GM12878 (cell line): ENCODE data around the gene CACTIN. TPM values are rescaled to one million over a fixed set of nuclear protein-coding genes. Genes with fewer than 3 reads are reported as not detected.

Experiments
- ATAC-seq: fragments of 200-7000 bp; cut with Tn5 transposase; 3 replicates; pipeline ENCODE4 v1.9.1; 2020; ENCODE audit warnings: mild to moderate bottlenecking, moderate library complexity
- BruUV-seq: library from RNA; stranded (reverse); fragments of 400-500 nt; replicated peaks from 2 replicates; lab custom pipeline; 2021; lab: Mats Ljungman, UMichigan
- CTCF ChIA-PET: fragments of 300-600 bp; sonication (Branson Sonifier 250); formaldehyde crosslinking; extraction: SDS; loops from one replicate; lab custom pipeline; 2021; ENCODE audit warnings: inconsistent platforms; lab: Yijun Ruan, JAX
- POLR2A ChIA-PET: fragments of 350-600 bp; formaldehyde crosslinking; extraction: SDS; loops from one replicate; lab custom pipeline; 2021; ENCODE audit warnings: inconsistent platforms; lab: Charles Lee
- RAD21 ChIA-PET: fragments of 300-600 bp; sonication (Branson Sonifier 250); formaldehyde crosslinking; loops from one replicate; lab custom pipeline; 2023; ENCODE audit warnings: antibody characterized with exemption; ENCODE audit not compliant: unreplicated experiment; lab: Charles Lee
- SMC1A ChIA-PET: fragments of 300-600 bp; sonication (Branson Sonifier 250); formaldehyde crosslinking; loops from one replicate; lab custom pipeline; 2023; ENCODE audit not compliant: unreplicated experiment, uncharacterized antibody; lab: Charles Lee
- DNase-seq: peaks from one replicate; pipeline ENCODE4 v3.0.0-alpha.2; 2011; ENCODE audit warnings: low read depth, low spot score
- FAIRE-seq: peaks from 3 replicates; lab custom pipeline; 2011; peaks lifted over from hg19 to GRCh38; lab: Jason Lieb, UNC
- H2AFZ ChIP-seq: 2 replicates; pipeline ENCODE4 v1.6.0; 2011; ENCODE audit warnings: low read depth, low read length, control low read depth; ENCODE audit not compliant: control insufficient read depth
- H3K27ac ChIP-seq: 2 replicates; pipeline ENCODE4 v1.5.1; 2011; ENCODE audit warnings: control low read depth; ENCODE audit not compliant: control insufficient read depth, insufficient read depth
- H3K27me3 ChIP-seq, 2 experiments: replicated peaks in 1 of 2; 2 replicates each; pipeline versions ENCODE4 v1.6.0 to v1.6.1; 2011; ENCODE audit warnings: low read length in 1 of 2; ENCODE audit not compliant: control insufficient read depth in 2 of 2, insufficient read depth in 2 of 2
- H3K36me3 ChIP-seq, 2 experiments: 2 replicates each; pipeline ENCODE4 v1.5.1; 2011; ENCODE audit warnings: low read length in 1 of 2; ENCODE audit not compliant: control insufficient read depth in 2 of 2, insufficient read depth in 2 of 2
- H3K4me1 ChIP-seq: 2 replicates; pipeline ENCODE4 v1.6.1; 2011; ENCODE audit warnings: mild to moderate bottlenecking, low read length, moderate library complexity, mixed read lengths; ENCODE audit not compliant: control insufficient read depth, insufficient read depth
- H3K4me2 ChIP-seq: 2 replicates; pipeline ENCODE4 v1.6.0; 2011; ENCODE audit warnings: control low read depth; ENCODE audit not compliant: control insufficient read depth, insufficient read depth
- H3K4me3 ChIP-seq: fragments of 200-600 bp; sonication (generic); 2 replicates; pipeline ENCODE4 v1.5.1; 2016
- H3K79me2 ChIP-seq: 2 replicates; pipeline ENCODE4 v1.6.0; 2011; ENCODE audit warnings: low read length; ENCODE audit not compliant: control insufficient read depth, insufficient read depth
- H3K9ac ChIP-seq: 2 replicates; pipeline ENCODE4 v1.8.0; 2011; ENCODE audit warnings: low read length, control low read depth, mixed read lengths; ENCODE audit not compliant: control insufficient read depth, insufficient read depth
- H3K9me3 ChIP-seq: replicated peaks from 3 replicates; pipeline ENCODE4 v1.5.1; 2011; ENCODE audit warnings: mild to moderate bottlenecking, low read length; ENCODE audit not compliant: control insufficient read depth, insufficient read depth
- H4K20me1 ChIP-seq: 2 replicates; pipeline ENCODE4 v1.6.0; 2011; ENCODE audit not compliant: control insufficient read depth, insufficient read depth
- CHD1 ChIP-seq: IDR thresholded peaks from 2 replicates; pipeline ENCODE4 v1.6.1; 2012; ENCODE audit warnings: low read depth, low read length, improper control_type of control experiment
- EGR1 ChIP-seq, 2 experiments: IDR thresholded peaks; 1 replicate in 1 of 2; 2 replicates in 1 of 2; pipeline ENCODE4 v1.6.1; 2011 to 2012; ENCODE audit warnings: low read depth in 2 of 2, low read length in 2 of 2, borderline replicate concordance in 1 of 2, mild to moderate bottlenecking in 1 of 2, moderate library complexity in 1 of 2
- FOS ChIP-seq: IDR thresholded peaks from 3 replicates; pipeline ENCODE4 v1.6.1; 2011; ENCODE audit warnings: borderline replicate concordance; ENCODE audit not compliant: insufficient read length; ENCODE audit errors: extremely low read depth
- FOXK2 ChIP-seq: fragments of 450-650 bp; IDR thresholded peaks from 2 replicates; pipeline ENCODE4 v1.6.1; 2017; ENCODE audit warnings: mild to moderate bottlenecking, moderate library complexity
- HDAC6 ChIP-seq: fragments of 200-600 bp; sonication (generic); IDR thresholded peaks from one replicate; pipeline ENCODE4 v1.8.0; 2017; ENCODE audit warnings: antibody characterized with exemption; ENCODE audit not compliant: unreplicated experiment
- MEF2B ChIP-seq: fragments of 450-650 bp; IDR thresholded peaks from 2 replicates; pipeline ENCODE4 v1.6.1; 2018; ENCODE audit warnings: mild to moderate bottlenecking, moderate library complexity; ENCODE audit not compliant: partially characterized antibody, poor library complexity, severe bottlenecking
- PAX8 ChIP-seq: fragments of 450-650 bp; IDR thresholded peaks from 2 replicates; pipeline ENCODE4 v1.6.1; 2017; ENCODE audit warnings: mild to moderate bottlenecking, moderate library complexity
- POU2F2 ChIP-seq: IDR thresholded peaks from 3 replicates; pipeline ENCODE4 v1.6.1; 2011; ENCODE audit warnings: low read depth, mild to moderate bottlenecking, low read length, borderline replicate concordance
- SPI1 ChIP-seq: IDR thresholded peaks from 2 replicates; pipeline ENCODE4 v1.6.1; 2011; ENCODE audit warnings: low read depth, mild to moderate bottlenecking, low read length, moderate library complexity, borderline replicate concordance; ENCODE audit not compliant: insufficient read depth
- YY1 ChIP-seq: IDR thresholded peaks from 2 replicates; pipeline ENCODE4 v1.6.1; 2011; ENCODE audit warnings: low read depth, mild to moderate bottlenecking, low read length
- ZNF622 ChIP-seq: fragments of 450-650 bp; IDR thresholded peaks from 2 replicates; pipeline ENCODE4 v1.6.1; 2017; ENCODE audit warnings: mild to moderate bottlenecking, inconsistent platforms
- ZZZ3 ChIP-seq: IDR thresholded peaks from 2 replicates; pipeline ENCODE4 v1.6.1; 2011; ENCODE audit warnings: low read depth; ENCODE audit not compliant: control insufficient read depth, insufficient read length
- WGBS: methylation state at CpG from one replicate; pipeline ENCODE4 v1.1.6; 2016; ENCODE audit warnings: low lambda C conversion rate; ENCODE audit not compliant: insufficient replicate concordance, insufficient coverage; ENCODE audit errors: missing lambda C conversion rate; 5-methylcytosine and 5-hydroxymethylcytosine counted together
- in situ Hi-C: fragments of 300-500 bp; cut with MboI; formaldehyde crosslinking; loops from 9 replicates; pipeline ENCODE4 v1.14.3; 2018; ENCODE audit warnings: mixed read lengths
- intact Hi-C: fragments of 100-400 bp; cut with micrococcal nuclease; formaldehyde crosslinking; loops from one replicate; pipeline ENCODE4 v1.14.2; 2022; ENCODE audit not compliant: unreplicated experiment
- polyA plus RNA-seq, 11 experiments: library from polyadenylated mRNA; depleted of rRNA in 4 of 11; unstranded in 6 of 11; stranded (reverse) in 5 of 11; fragments of >200 nt; fragmentation: Nextera tagmentation in 4 of 11; fragmentation: Illumina TruSeq in 1 of 11; extraction: Ambion mirVana in 4 of 11; extraction: Trizol in 1 of 11; gene quantifications; 1 replicate in 1 of 11; 2 replicates in 10 of 11; pipeline versions ENCODE4 v1.2.1 to v1.2.3, GENCODE V29; 2011 to 2016; ENCODE audit warnings: inconsistent platforms in 2 of 11, missing spikeins in 2 of 11, low read depth in 1 of 11
- total RNA-seq, 4 experiments: library from RNA; depleted of rRNA in 3 of 4; stranded (reverse); fragments of >200 nt in 3 of 4; fragmentation: Illumina TruSeq in 1 of 4; extraction: Trizol in 1 of 4; gene quantifications; 2 replicates each; pipeline versions ENCODE4 v1.2.1 to v1.2.3, GENCODE V29; 2013 to 2021
- TF ChIP-seq, protein P1 (sequence below): IDR thresholded peaks from 2 replicates; pipeline ENCODE4 v1.6.1; 2012; ENCODE audit warnings: low read depth, low read length, improper control_type of control experiment
- TF ChIP-seq, protein P2 (sequence below): IDR thresholded peaks from 2 replicates; pipeline ENCODE4 v1.6.1; 2012; ENCODE audit warnings: mild to moderate bottlenecking, low read depth, low read length
- TF ChIP-seq, protein P3 (sequence below): fragments of 450-650 bp; IDR thresholded peaks from 2 replicates; pipeline ENCODE4 v1.6.1; 2017; ENCODE audit warnings: mild to moderate bottlenecking, moderate library complexity

The CACTIN gene
- total and polyA plus RNA-seq, 10 of the 15 experiments (the other 5 are each of a cell fraction or from before 2014, with no cell fraction given) = 0.40 to 31.4 (median 12.5) TPM

DNA sequence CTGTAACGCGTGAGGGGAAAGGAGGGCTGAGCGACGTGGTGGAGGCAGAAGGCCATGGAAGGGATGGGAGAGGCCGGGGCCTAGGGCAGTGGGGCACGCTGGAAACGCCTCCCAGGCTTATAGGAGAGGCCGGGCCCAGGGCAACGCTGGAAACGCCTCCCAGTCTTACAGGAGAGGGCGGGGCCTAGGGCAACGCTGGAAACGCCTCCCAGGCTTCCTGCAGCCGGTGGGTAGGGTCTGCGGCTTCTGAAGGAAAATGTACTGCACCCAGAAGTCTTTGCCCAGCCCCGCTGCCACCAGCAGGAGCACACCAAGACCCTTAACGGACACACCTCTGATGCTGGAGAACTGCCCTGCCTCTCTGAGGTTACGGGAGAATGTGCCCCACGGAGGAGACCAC is 9.1 kb downstream of the CACTIN start:
- RAD21 ChIA-PET = no interaction called here
- TF ChIP-seq SPI1 (no peak), FOS (no peak), FOXK2 (no peak), ZZZ3 (no peak), PAX8 (no peak), MEF2B (no peak), POU2F2 (no peak), ZNF622 (no peak), EGR1 (IDR thresholded peaks at IDR 0.05; ENCODE audit: borderline replicate concordance in 1 of 2, low read depth in 2 of 2, low read length in 2 of 2) (no peak), YY1 (no peak), CHD1 (no peak), HDAC6 (no peak)
- TF ChIP-seq, protein P1, sequence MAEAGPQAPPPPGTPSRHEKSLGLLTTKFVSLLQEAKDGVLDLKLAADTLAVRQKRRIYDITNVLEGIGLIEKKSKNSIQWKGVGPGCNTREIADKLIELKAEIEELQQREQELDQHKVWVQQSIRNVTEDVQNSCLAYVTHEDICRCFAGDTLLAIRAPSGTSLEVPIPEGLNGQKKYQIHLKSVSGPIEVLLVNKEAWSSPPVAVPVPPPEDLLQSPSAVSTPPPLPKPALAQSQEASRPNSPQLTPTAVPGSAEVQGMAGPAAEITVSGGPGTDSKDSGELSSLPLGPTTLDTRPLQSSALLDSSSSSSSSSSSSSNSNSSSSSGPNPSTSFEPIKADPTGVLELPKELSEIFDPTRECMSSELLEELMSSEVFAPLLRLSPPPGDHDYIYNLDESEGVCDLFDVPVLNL = no peak
- TF ChIP-seq, protein P2, sequence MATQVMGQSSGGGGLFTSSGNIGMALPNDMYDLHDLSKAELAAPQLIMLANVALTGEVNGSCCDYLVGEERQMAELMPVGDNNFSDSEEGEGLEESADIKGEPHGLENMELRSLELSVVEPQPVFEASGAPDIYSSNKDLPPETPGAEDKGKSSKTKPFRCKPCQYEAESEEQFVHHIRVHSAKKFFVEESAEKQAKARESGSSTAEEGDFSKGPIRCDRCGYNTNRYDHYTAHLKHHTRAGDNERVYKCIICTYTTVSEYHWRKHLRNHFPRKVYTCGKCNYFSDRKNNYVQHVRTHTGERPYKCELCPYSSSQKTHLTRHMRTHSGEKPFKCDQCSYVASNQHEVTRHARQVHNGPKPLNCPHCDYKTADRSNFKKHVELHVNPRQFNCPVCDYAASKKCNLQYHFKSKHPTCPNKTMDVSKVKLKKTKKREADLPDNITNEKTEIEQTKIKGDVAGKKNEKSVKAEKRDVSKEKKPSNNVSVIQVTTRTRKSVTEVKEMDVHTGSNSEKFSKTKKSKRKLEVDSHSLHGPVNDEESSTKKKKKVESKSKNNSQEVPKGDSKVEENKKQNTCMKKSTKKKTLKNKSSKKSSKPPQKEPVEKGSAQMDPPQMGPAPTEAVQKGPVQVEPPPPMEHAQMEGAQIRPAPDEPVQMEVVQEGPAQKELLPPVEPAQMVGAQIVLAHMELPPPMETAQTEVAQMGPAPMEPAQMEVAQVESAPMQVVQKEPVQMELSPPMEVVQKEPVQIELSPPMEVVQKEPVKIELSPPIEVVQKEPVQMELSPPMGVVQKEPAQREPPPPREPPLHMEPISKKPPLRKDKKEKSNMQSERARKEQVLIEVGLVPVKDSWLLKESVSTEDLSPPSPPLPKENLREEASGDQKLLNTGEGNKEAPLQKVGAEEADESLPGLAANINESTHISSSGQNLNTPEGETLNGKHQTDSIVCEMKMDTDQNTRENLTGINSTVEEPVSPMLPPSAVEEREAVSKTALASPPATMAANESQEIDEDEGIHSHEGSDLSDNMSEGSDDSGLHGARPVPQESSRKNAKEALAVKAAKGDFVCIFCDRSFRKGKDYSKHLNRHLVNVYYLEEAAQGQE = no peak
- TF ChIP-seq, protein P3, sequence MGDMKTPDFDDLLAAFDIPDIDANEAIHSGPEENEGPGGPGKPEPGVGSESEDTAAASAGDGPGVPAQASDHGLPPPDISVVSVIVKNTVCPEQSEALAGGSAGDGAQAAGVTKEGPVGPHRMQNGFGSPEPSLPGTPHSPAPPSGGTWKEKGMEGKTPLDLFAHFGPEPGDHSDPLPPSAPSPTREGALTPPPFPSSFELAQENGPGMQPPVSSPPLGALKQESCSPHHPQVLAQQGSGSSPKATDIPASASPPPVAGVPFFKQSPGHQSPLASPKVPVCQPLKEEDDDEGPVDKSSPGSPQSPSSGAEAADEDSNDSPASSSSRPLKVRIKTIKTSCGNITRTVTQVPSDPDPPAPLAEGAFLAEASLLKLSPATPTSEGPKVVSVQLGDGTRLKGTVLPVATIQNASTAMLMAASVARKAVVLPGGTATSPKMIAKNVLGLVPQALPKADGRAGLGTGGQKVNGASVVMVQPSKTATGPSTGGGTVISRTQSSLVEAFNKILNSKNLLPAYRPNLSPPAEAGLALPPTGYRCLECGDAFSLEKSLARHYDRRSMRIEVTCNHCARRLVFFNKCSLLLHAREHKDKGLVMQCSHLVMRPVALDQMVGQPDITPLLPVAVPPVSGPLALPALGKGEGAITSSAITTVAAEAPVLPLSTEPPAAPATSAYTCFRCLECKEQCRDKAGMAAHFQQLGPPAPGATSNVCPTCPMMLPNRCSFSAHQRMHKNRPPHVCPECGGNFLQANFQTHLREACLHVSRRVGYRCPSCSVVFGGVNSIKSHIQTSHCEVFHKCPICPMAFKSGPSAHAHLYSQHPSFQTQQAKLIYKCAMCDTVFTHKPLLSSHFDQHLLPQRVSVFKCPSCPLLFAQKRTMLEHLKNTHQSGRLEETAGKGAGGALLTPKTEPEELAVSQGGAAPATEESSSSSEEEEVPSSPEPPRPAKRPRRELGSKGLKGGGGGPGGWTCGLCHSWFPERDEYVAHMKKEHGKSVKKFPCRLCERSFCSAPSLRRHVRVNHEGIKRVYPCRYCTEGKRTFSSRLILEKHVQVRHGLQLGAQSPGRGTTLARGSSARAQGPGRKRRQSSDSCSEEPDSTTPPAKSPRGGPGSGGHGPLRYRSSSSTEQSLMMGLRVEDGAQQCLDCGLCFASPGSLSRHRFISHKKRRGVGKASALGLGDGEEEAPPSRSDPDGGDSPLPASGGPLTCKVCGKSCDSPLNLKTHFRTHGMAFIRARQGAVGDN = no peak

More for the DNA sequence above, 9.1 kb downstream of the CACTIN start:
- intact Hi-C loops = no loop called here
- Histone ChIP-seq H3K4me1 (no peaks in the 10 kb centered on the region), H3K9ac (no peak overlapping the region), H3K4me2 (no peak overlapping the region), H2AFZ (no peak overlapping the region), H3K9me3 (no peaks in the 10 kb centered on the region), H4K20me1 (no peaks in the 10 kb centered on the region), H3K4me3 (no peak overlapping the region), H3K27ac (no peak overlapping the region), H3K79me2 (no peaks in the 10 kb centered on the region), H3K27me3 (no peaks in the 10 kb centered on the region), H3K36me3 (peaks cover 0 to 11% of the 10 kb centered on the region in 2 experiments; a peak in 3 of 4 replicates)
- ChIA-PET SMC1A (interaction anchor here (1.2 kb wide), 1 partner anchor 30 kb away, joined by 3 read pairs; no protein-coding TSS in a partner anchor), CTCF (interaction anchor here (0.7 to 2.3 kb wide), 3 partner anchors 26 to 73 kb away, joined by 3 to 7 read pairs (median 4); no protein-coding TSS in a partner anchor), POLR2A (no interaction called here)
- FAIRE-seq (no peak), DNase-seq (no peak), ATAC-seq (no peak)
- in situ Hi-C loops = no loop called here
- BruUV-seq = no TSS peak
- 90% methylated on average over 13 of the region's 19 CpGs for WGBS
